GM12878 (cell line): Measurements from ENCODE around the gene PFKFB3. TPM values are rescaled to one million over a fixed set of nuclear protein-coding genes. Genes with fewer than 3 reads are reported as not detected.
"Not testable (repeated sequence)": the region's sequence is repeated elsewhere in the genome, so short reads cannot be mapped to it uniquely, and the experiment has no call there.

Source experiments
- ATAC-seq: fragments of 200-7000 bp; cut with Tn5 transposase; 3 replicates; pipeline ENCODE4 v1.9.1; 2020; ENCODE audit warnings: mild to moderate bottlenecking, moderate library complexity
- BruUV-seq: library from RNA; stranded (reverse); fragments of 400-500 nt; replicated peaks from 2 replicates; lab custom pipeline; 2021; lab: Mats Ljungman, UMichigan
- CTCF ChIA-PET: fragments of 300-600 bp; sonication (Branson Sonifier 250); formaldehyde crosslinking; extraction: SDS; loops from one replicate; lab custom pipeline; 2021; ENCODE audit warnings: inconsistent platforms; lab: Yijun Ruan, JAX
- POLR2A ChIA-PET: fragments of 350-600 bp; formaldehyde crosslinking; extraction: SDS; loops from one replicate; lab custom pipeline; 2021; ENCODE audit warnings: inconsistent platforms; lab: Charles Lee
- RAD21 ChIA-PET: fragments of 300-600 bp; sonication (Branson Sonifier 250); formaldehyde crosslinking; loops from one replicate; lab custom pipeline; 2023; ENCODE audit warnings: antibody characterized with exemption; ENCODE audit not compliant: unreplicated experiment; lab: Charles Lee
- SMC1A ChIA-PET: fragments of 300-600 bp; sonication (Branson Sonifier 250); formaldehyde crosslinking; loops from one replicate; lab custom pipeline; 2023; ENCODE audit not compliant: unreplicated experiment, uncharacterized antibody; lab: Charles Lee
- DNase-seq: peaks from one replicate; pipeline ENCODE4 v3.0.0-alpha.2; 2011; ENCODE audit warnings: low read depth, low spot score
- FAIRE-seq: peaks from 3 replicates; lab custom pipeline; 2011; peaks lifted over from hg19 to GRCh38; lab: Jason Lieb, UNC
- H2AFZ ChIP-seq: 2 replicates; pipeline ENCODE4 v1.6.0; 2011; ENCODE audit warnings: low read depth, low read length, control low read depth; ENCODE audit not compliant: control insufficient read depth
- H3K27ac ChIP-seq: 2 replicates; pipeline ENCODE4 v1.5.1; 2011; ENCODE audit warnings: control low read depth; ENCODE audit not compliant: control insufficient read depth, insufficient read depth
- H3K27me3 ChIP-seq, 2 experiments: replicated peaks in 1 of 2; 2 replicates each; pipeline versions ENCODE4 v1.6.0 to v1.6.1; 2011; ENCODE audit warnings: low read length in 1 of 2; ENCODE audit not compliant: control insufficient read depth in 2 of 2, insufficient read depth in 2 of 2
- H3K36me3 ChIP-seq, 2 experiments: 2 replicates each; pipeline ENCODE4 v1.5.1; 2011; ENCODE audit warnings: low read length in 1 of 2; ENCODE audit not compliant: control insufficient read depth in 2 of 2, insufficient read depth in 2 of 2
- H3K4me1 ChIP-seq: 2 replicates; pipeline ENCODE4 v1.6.1; 2011; ENCODE audit warnings: mild to moderate bottlenecking, low read length, moderate library complexity, mixed read lengths; ENCODE audit not compliant: control insufficient read depth, insufficient read depth
- H3K4me2 ChIP-seq: 2 replicates; pipeline ENCODE4 v1.6.0; 2011; ENCODE audit warnings: control low read depth; ENCODE audit not compliant: control insufficient read depth, insufficient read depth
- H3K4me3 ChIP-seq: fragments of 200-600 bp; sonication (generic); 2 replicates; pipeline ENCODE4 v1.5.1; 2016
- H3K79me2 ChIP-seq: 2 replicates; pipeline ENCODE4 v1.6.0; 2011; ENCODE audit warnings: low read length; ENCODE audit not compliant: control insufficient read depth, insufficient read depth
- H3K9ac ChIP-seq: 2 replicates; pipeline ENCODE4 v1.8.0; 2011; ENCODE audit warnings: low read length, control low read depth, mixed read lengths; ENCODE audit not compliant: control insufficient read depth, insufficient read depth
- H3K9me3 ChIP-seq: replicated peaks from 3 replicates; pipeline ENCODE4 v1.5.1; 2011; ENCODE audit warnings: mild to moderate bottlenecking, low read length; ENCODE audit not compliant: control insufficient read depth, insufficient read depth
- H4K20me1 ChIP-seq: 2 replicates; pipeline ENCODE4 v1.6.0; 2011; ENCODE audit not compliant: control insufficient read depth, insufficient read depth
- BACH1 ChIP-seq: fragments of 450-650 bp; IDR thresholded peaks from 2 replicates; pipeline ENCODE4 v1.6.1; 2017; ENCODE audit warnings: mild to moderate bottlenecking, borderline replicate concordance
- BCL11A ChIP-seq: IDR thresholded peaks from 2 replicates; pipeline ENCODE4 v1.6.1; 2011; ENCODE audit warnings: low read depth, low read length
- CBX5 ChIP-seq: sonication (generic); IDR thresholded peaks from 2 replicates; pipeline ENCODE4 v1.6.1; 2016; ENCODE audit warnings: low read depth, moderate library complexity, mild to moderate bottlenecking, inconsistent platforms
- GABPA ChIP-seq: IDR thresholded peaks from 2 replicates; pipeline ENCODE4 v1.6.1; 2014; ENCODE audit warnings: antibody characterized with exemption, low read depth, mild to moderate bottlenecking, inconsistent platforms
- MXI1 ChIP-seq: fragments of 150-350 bp; IDR thresholded peaks from 2 replicates; pipeline ENCODE4 v1.6.1; 2011; ENCODE audit warnings: low read depth, mild to moderate bottlenecking, inconsistent platforms, low read length, improper control_type of control experiment
- MYC ChIP-seq: IDR thresholded peaks from 2 replicates; pipeline ENCODE4 v1.6.1; 2011; ENCODE audit warnings: mild to moderate bottlenecking, low read length, moderate library complexity, inconsistent platforms; ENCODE audit not compliant: insufficient read depth, insufficient replicate concordance, insufficient read length, severe bottlenecking
- RUNX3 ChIP-seq: IDR thresholded peaks from 2 replicates; pipeline ENCODE4 v1.6.1; 2012; ENCODE audit warnings: low read length, inconsistent platforms
- SIX5 ChIP-seq: IDR thresholded peaks from 2 replicates; pipeline ENCODE4 v1.6.1; 2011; ENCODE audit warnings: mild to moderate bottlenecking, low read depth, low read length, moderate library complexity; ENCODE audit not compliant: severe bottlenecking
- SKIL ChIP-seq: fragments of 450-650 bp; IDR thresholded peaks from 2 replicates; pipeline ENCODE4 v1.6.1; 2017; ENCODE audit warnings: mild to moderate bottlenecking, low read depth, inconsistent platforms; ENCODE audit not compliant: poor library complexity, severe bottlenecking
- SMAD1 ChIP-seq: fragments of 450-650 bp; IDR thresholded peaks from 2 replicates; pipeline ENCODE4 v1.6.1; 2018; ENCODE audit warnings: mild to moderate bottlenecking, low read depth; ENCODE audit not compliant: partially characterized antibody
- SP1 ChIP-seq: IDR thresholded peaks from one replicate; pipeline ENCODE4 v1.6.1; 2011; ENCODE audit warnings: low read depth, low read length
- SREBF1 ChIP-seq: IDR thresholded peaks from 2 replicates; pipeline ENCODE4 v1.6.1; 2012; ENCODE audit warnings: mild to moderate bottlenecking, low read length
- TCF12 ChIP-seq: IDR thresholded peaks from 2 replicates; pipeline ENCODE4 v1.6.1; 2011; ENCODE audit warnings: low read depth, mild to moderate bottlenecking, low read length
- WGBS: methylation state at CpG from one replicate; pipeline ENCODE4 v1.1.6; 2016; ENCODE audit warnings: low lambda C conversion rate; ENCODE audit not compliant: insufficient replicate concordance, insufficient coverage; ENCODE audit errors: missing lambda C conversion rate; 5-methylcytosine and 5-hydroxymethylcytosine counted together
- in situ Hi-C: fragments of 300-500 bp; cut with MboI; formaldehyde crosslinking; loops from 9 replicates; pipeline ENCODE4 v1.14.3; 2018; ENCODE audit warnings: mixed read lengths
- intact Hi-C: fragments of 100-400 bp; cut with micrococcal nuclease; formaldehyde crosslinking; loops from one replicate; pipeline ENCODE4 v1.14.2; 2022; ENCODE audit not compliant: unreplicated experiment
- polyA plus RNA-seq, 11 experiments: library from polyadenylated mRNA; depleted of rRNA in 4 of 11; unstranded in 6 of 11; stranded (reverse) in 5 of 11; fragments of >200 nt; fragmentation: Nextera tagmentation in 4 of 11; fragmentation: Illumina TruSeq in 1 of 11; extraction: Ambion mirVana in 4 of 11; extraction: Trizol in 1 of 11; gene quantifications; 1 replicate in 1 of 11; 2 replicates in 10 of 11; pipeline versions ENCODE4 v1.2.1 to v1.2.3, GENCODE V29; 2011 to 2016; ENCODE audit warnings: inconsistent platforms in 2 of 11, missing spikeins in 2 of 11, low read depth in 1 of 11
- total RNA-seq, 4 experiments: library from RNA; depleted of rRNA in 3 of 4; stranded (reverse); fragments of >200 nt in 3 of 4; fragmentation: Illumina TruSeq in 1 of 4; extraction: Trizol in 1 of 4; gene quantifications; 2 replicates each; pipeline versions ENCODE4 v1.2.1 to v1.2.3, GENCODE V29; 2013 to 2021

Gene PFKFB3
- total and polyA plus RNA-seq, 10 of the 15 experiments (the other 5 are each of a cell fraction or from before 2014, with no cell fraction given): 1.6 to 46.7 (median 13.7) TPM

- H2AFZ ChIP-seq, FAIRE-seq, H3K4me1 ChIP-seq, RAD21 ChIA-PET, POLR2A ChIA-PET, H3K9me3 ChIP-seq, intact Hi-C loops, H3K36me3 ChIP-seq, H3K4me3 ChIP-seq, H3K27me3 ChIP-seq, H3K27ac ChIP-seq, H4K20me1 ChIP-seq, ATAC-seq, BruUV-seq, H3K4me2 ChIP-seq, DNase-seq, in situ Hi-C loops, H3K79me2 ChIP-seq, H3K9ac ChIP-seq: not testable (repeated sequence)
- WGBS: 75% methylated on average over 9 of the region's 9 CpGs
- CTCF ChIA-PET: interaction anchor here (1.3 to 2.0 kb wide), 3 partner anchors 12 to 212 kb away, joined by 4 to 8 read pairs (median 4); partner anchors contain the start of gene PFKFB3
- SMC1A ChIA-PET: interaction anchor here (0.7 kb wide), 1 partner anchor 10 kb away, joined by 3 read pairs; no protein-coding TSS in a partner anchor
Observed at GRCh38 chr10:6190033-6190432, 12.7 kb upstream of the PFKFB3 start.

- BruUV-seq: no TSS peak
- H2AFZ ChIP-seq: no peak overlapping the region
- SMC1A ChIA-PET: no interaction called here
- no peak overlapping the region for H3K4me3 ChIP-seq
- intact Hi-C loops (no loop called here), in situ Hi-C loops (no loop called here)
- POLR2A ChIA-PET: no interaction called here
- H3K4me1 ChIP-seq: peaks cover 8% of the 10 kb centered on the region
- H3K27me3 ChIP-seq: no peaks in the 10 kb centered on the region
- H3K9me3 ChIP-seq: no peaks in the 10 kb centered on the region
- no peak overlapping the region for H3K27ac ChIP-seq
- WGBS: 57% methylated on average over 8 of the region's 8 CpGs
- no peaks in the 10 kb centered on the region for H4K20me1 ChIP-seq
- TF ChIP-seq RUNX3: no peak
- TF ChIP-seq SREBF1: no peak
- TF ChIP-seq GABPA: no peak
- no peak for TF ChIP-seq BACH1
- TF ChIP-seq SP1: no peak
- no peak for TF ChIP-seq SIX5
- no peak for TF ChIP-seq TCF12
- no peak for TF ChIP-seq CBX5
- TF ChIP-seq MXI1: no peak
- TF ChIP-seq MYC: no peak
- no peak for TF ChIP-seq SMAD1
- no peak for TF ChIP-seq BCL11A
- TF ChIP-seq SKIL: no peak
- no peak overlapping the region for H3K9ac ChIP-seq
- RAD21 ChIA-PET: no interaction called here
- no peak for ATAC-seq
- no peak for FAIRE-seq
- H3K36me3 ChIP-seq: peaks cover 0 to 2% of the 10 kb centered on the region in 2 experiments; a peak in 2 of 4 replicates
- H3K4me2 ChIP-seq: no peak overlapping the region
- no peak for DNase-seq
- H3K79me2 ChIP-seq: no peaks in the 10 kb centered on the region
- CTCF ChIA-PET: interaction anchor here (1.3 to 2.0 kb wide), 2 partner anchors 11 to 211 kb away, joined by 4 to 8 read pairs; partner anchors contain the start of gene PFKFB3
Observed at GRCh38 chr10:6191147-6191546, 11.6 kb upstream of the PFKFB3 start.
